Uterus (tissue), 4 donors: ENCODE measurements around the gene MED27. TPM values are rescaled to one million over a fixed set of nuclear protein-coding genes. Genes with fewer than 3 reads are reported as not detected.

ENCODE experiments used
- DNase-seq, 2 donors: peaks; one replicate each; pipeline ENCODE4 v3.0.0-alpha.2; 2019 to 2020
- H3K27ac ChIP-seq, 2 donors: fragments of 200-600 bp; sonication (generic); 1 replicate in 1 of 2; 2 replicates in 1 of 2; pipeline ENCODE4 v1.5.1; 2016 to 2018
- H3K27me3 ChIP-seq, 2 donors: fragments of 200-600 bp; sonication (generic); one replicate each; pipeline ENCODE4 v1.5.1; 2018 to 2019; ENCODE audit warnings: control low read depth in 1 of 2
- H3K36me3 ChIP-seq, 2 donors: fragments of 200-600 bp; sonication (generic); one replicate each; pipeline ENCODE4 v1.5.1; 2019; ENCODE audit warnings: control low read depth in 1 of 2
- H3K4me1 ChIP-seq, 2 donors: fragments of 200-600 bp; sonication (generic); one replicate each; pipeline ENCODE4 v1.5.1; 2018 to 2019; ENCODE audit warnings: control low read depth in 1 of 2
- H3K4me3 ChIP-seq, 2 donors: fragments of 200-600 bp; sonication (generic); 1 replicate in 1 of 2; 2 replicates in 1 of 2; pipeline ENCODE4 v1.5.1; 2018 to 2019; ENCODE audit warnings: mild to moderate bottlenecking in 1 of 2
- H3K9me3 ChIP-seq, 2 donors: fragments of 200-600 bp; sonication (generic); one replicate each; pipeline ENCODE4 v1.5.1; 2019; ENCODE audit warnings: control low read depth in 1 of 2
- CTCF ChIP-seq, 4 experiments: fragments of 200-600 bp in 2 of 4; fragments of 450-650 bp in 2 of 4; sonication (generic) in 2 of 4; IDR thresholded peaks; one replicate each; pipeline ENCODE4 v1.5.1; 2016 to 2019; ENCODE audit warnings: antibody characterized with exemption in 4 of 4, mild to moderate bottlenecking in 2 of 4, moderate library complexity in 1 of 4
- POLR2A ChIP-seq, 2 donors: fragments of 450-650 bp; IDR thresholded peaks; one replicate each; pipeline ENCODE4 v1.6.1; 2016; ENCODE audit warnings: antibody characterized with exemption in 2 of 2, mild to moderate bottlenecking in 1 of 2, moderate library complexity in 1 of 2
- intact Hi-C: fragments of 100-400 bp; cut with DNase I; formaldehyde crosslinking; loops from one replicate; pipeline ENCODE4 v1.15.1; 2023; ENCODE audit warnings: low total_unique reads
- total RNA-seq, 4 donors: library from RNA; depleted of rRNA in 3 of 4; stranded (reverse); fragments of >200 nt in 3 of 4; gene quantifications; one replicate each; pipeline versions ENCODE4 v1.1.0 to v1.2.4, GENCODE V29; 2014 to 2023
- donor health status: DM: yes; HTN: yes; CAD: no.

The MED27 gene
- total RNA-seq, 4 donors from 2014 or later, result 4.6 to 29.3 (median 10.7) TPM

- no peaks in the 10 kb centered on the region for H3K27me3 ChIP-seq
- no peaks in the 10 kb centered on the region for H3K4me1 ChIP-seq
- intact Hi-C loops, result no loop called here
- no peaks in the 10 kb centered on the region for H3K9me3 ChIP-seq
- no peaks in the 10 kb centered on the region for H3K36me3 ChIP-seq
- TF ChIP-seq POLR2A (IDR thresholded peaks at IDR 0.05) (no peak), CTCF (IDR thresholded peaks at IDR 0.05) (no peak)
- no peak overlapping the region for H3K4me3 ChIP-seq
- no peak for DNase-seq
- H3K27ac ChIP-seq, result no peak overlapping the region
Observed at GRCh38 chr9:131919216-131919615, 160.5 kb downstream of the MED27 start.

- Histone ChIP-seq H3K27me3 (no peaks in the 10 kb centered on the region), H3K4me3 (no peak overlapping the region), H3K36me3 (no peaks in the 10 kb centered on the region), H3K9me3 (no peaks in the 10 kb centered on the region), H3K27ac (no peak overlapping the region), H3K4me1 (no peaks in the 10 kb centered on the region)
- DNase-seq, result no peak
- TF ChIP-seq CTCF (IDR thresholded peaks at IDR 0.05), result no peak
- TF ChIP-seq POLR2A (IDR thresholded peaks at IDR 0.05), result no peak
- intact Hi-C loops, result no loop called here
Observed at GRCh38 chr9:131918481-131918880, 161.2 kb downstream of the MED27 start.

GRCh38 chr9:131917009-131917408, 162.7 kb downstream of the MED27 start:
- intact Hi-C loops, result no loop called here
- H3K4me1 ChIP-seq, result no peaks in the 10 kb centered on the region
- no peaks in the 10 kb centered on the region for H3K27me3 ChIP-seq
- no peak overlapping the region for H3K27ac ChIP-seq
- no peaks in the 10 kb centered on the region for H3K36me3 ChIP-seq
- H3K4me3 ChIP-seq, result no peak overlapping the region
- DNase-seq, result no peak
- no peak for TF ChIP-seq CTCF (IDR thresholded peaks at IDR 0.05)
- TF ChIP-seq POLR2A (IDR thresholded peaks at IDR 0.05), result no peak
- no peaks in the 10 kb centered on the region for H3K9me3 ChIP-seq

GRCh38 chr9:131915181-131915580, 164.5 kb downstream of the MED27 start:
- no peaks in the 10 kb centered on the region for H3K36me3 ChIP-seq
- no peak overlapping the region for H3K27ac ChIP-seq
- no peaks in the 10 kb centered on the region for H3K4me1 ChIP-seq
- no peak for DNase-seq
- H3K4me3 ChIP-seq, result no peak overlapping the region
- no peaks in the 10 kb centered on the region for H3K27me3 ChIP-seq
- no peaks in the 10 kb centered on the region for H3K9me3 ChIP-seq
- intact Hi-C loops, result no loop called here
- TF ChIP-seq CTCF (IDR thresholded peaks at IDR 0.05) (no peak), POLR2A (IDR thresholded peaks at IDR 0.05) (no peak)

- no peaks in the 10 kb centered on the region for H3K27me3 ChIP-seq
- H3K36me3 ChIP-seq, result no peaks in the 10 kb centered on the region
- no peak for DNase-seq
- H3K9me3 ChIP-seq, result no peaks in the 10 kb centered on the region
- no peak overlapping the region for H3K27ac ChIP-seq
- no peaks in the 10 kb centered on the region for H3K4me1 ChIP-seq
- intact Hi-C loops, result no loop called here
- TF ChIP-seq CTCF (IDR thresholded peaks at IDR 0.05) (no peak), POLR2A (IDR thresholded peaks at IDR 0.05) (no peak)
- no peak overlapping the region for H3K4me3 ChIP-seq
Observed at GRCh38 chr9:131912671-131913070, 167.0 kb downstream of the MED27 start.
